Panc1 (cell line): ENCODE measurements around the gene ITGB5. TPM values are rescaled to one million over a fixed set of nuclear protein-coding genes. Genes with fewer than 3 reads are reported as not detected.

Experiments
- ATAC-seq: fragments of 200-7000 bp; cut with Tn5 transposase; 2 replicates; pipeline ENCODE4 v1.9.1; 2020; ENCODE audit warnings: mild to moderate bottlenecking, moderate library complexity
- BruUV-seq: library from RNA; stranded (reverse); fragments of 400-500 nt; replicated peaks from 2 replicates; lab custom pipeline; 2021; lab: Mats Ljungman, UMichigan
- CTCF ChIA-PET: fragments of 300-600 bp; sonication (Branson Sonifier 250); formaldehyde crosslinking; loops from one replicate; lab custom pipeline; 2022; ENCODE audit warnings: antibody characterized with exemption; lab: Charles Lee
- POLR2A ChIA-PET: fragments of 300-600 bp; sonication (Branson Sonifier 250); formaldehyde crosslinking; loops from one replicate; lab custom pipeline; 2022; ENCODE audit warnings: antibody characterized with exemption; lab: Charles Lee
- DNase-seq: peaks from one replicate; pipeline ENCODE4 v3.0.0-alpha.2; 2010; ENCODE audit warnings: low read depth, low spot score
- H3K27ac ChIP-seq: 2 replicates; pipeline ENCODE4 v1.5.1; 2011; ENCODE audit warnings: mild to moderate bottlenecking, low read length, inconsistent platforms
- H3K27me3 ChIP-seq: fragments of 200-500 bp; sonication (Bioruptor generic); 2 replicates; pipeline ENCODE4 v1.6.0; 2014; ENCODE audit warnings: low read length, inconsistent platforms; ENCODE audit not compliant: control insufficient read depth, insufficient read depth
- H3K36me3 ChIP-seq: fragments of 200-500 bp; sonication (Bioruptor generic); 2 replicates; pipeline ENCODE4 v1.5.1; 2014; ENCODE audit warnings: inconsistent platforms, mild to moderate bottlenecking, low read length, moderate library complexity; ENCODE audit not compliant: control insufficient read depth, insufficient read depth
- H3K4me1 ChIP-seq: 2 replicates; pipeline ENCODE4 v1.5.1; 2011; ENCODE audit warnings: inconsistent platforms, mild to moderate bottlenecking, low read length, moderate library complexity; ENCODE audit not compliant: control insufficient read depth, insufficient read depth
- H3K4me3 ChIP-seq, 2 experiments: 2 replicates each; pipeline ENCODE4 v1.5.1; 2011 to 2012; ENCODE audit warnings: low read depth in 2 of 2, low read length in 2 of 2, mild to moderate bottlenecking in 2 of 2, inconsistent platforms in 1 of 2, moderate library complexity in 1 of 2
- H3K9me3 ChIP-seq: fragments of 200-500 bp; sonication (Bioruptor generic); 2 replicates; pipeline ENCODE4 v1.5.1; 2014; ENCODE audit warnings: low read depth, mild to moderate bottlenecking, inconsistent platforms, low read length, moderate library complexity; ENCODE audit not compliant: control insufficient read depth, insufficient read depth
- POLR2AphosphoS5 ChIP-seq: IDR thresholded peaks from 2 replicates; pipeline ENCODE4 v1.6.1; 2012; ENCODE audit warnings: mild to moderate bottlenecking, low read depth, low read length, moderate library complexity
- SIN3A ChIP-seq: IDR thresholded peaks from 2 replicates; pipeline ENCODE4 v1.6.1; 2012; ENCODE audit warnings: low read depth, mild to moderate bottlenecking, low read length, moderate library complexity, borderline replicate concordance; ENCODE audit not compliant: insufficient read depth
- TCF7L2 ChIP-seq: IDR thresholded peaks from 2 replicates; pipeline ENCODE4 v1.6.1; 2011; ENCODE audit warnings: mild to moderate bottlenecking, low read depth, low read length, inconsistent platforms
- in situ Hi-C: cut with HindIII; loops from 2 replicates; pipeline ENCODE4 v1.10.0; 2016; ENCODE audit warnings: low sequenced_read_pairs, low pct_unique_long_range_greater_than_20kb
- intact Hi-C: fragments of 100-400 bp; cut with micrococcal nuclease; formaldehyde crosslinking; loops from one replicate; pipeline ENCODE4 v1.10.0; 2022; ENCODE audit not compliant: unreplicated experiment
- total RNA-seq: library from RNA; stranded (reverse); gene quantifications from one replicate; pipeline ENCODE4 v1.2.1, GENCODE V29; 2021; ENCODE audit not compliant: unreplicated experiment
- TF ChIP-seq, protein P1 (sequence below): fragments of 450-650 bp; IDR thresholded peaks from 2 replicates; pipeline ENCODE4 v1.5.1; 2017; ENCODE audit warnings: mild to moderate bottlenecking
- TF ChIP-seq, protein P2 (sequence below), 2 experiments: IDR thresholded peaks; 2 replicates each; pipeline ENCODE4 v1.6.1; 2011 to 2012; ENCODE audit warnings: low read depth in 2 of 2, control low read depth in 1 of 2, low read length in 1 of 2, mild to moderate bottlenecking in 1 of 2, moderate library complexity in 1 of 2; ENCODE audit not compliant: insufficient read depth in 1 of 2

The ITGB5 gene
- total RNA-seq, 1 experiment from 2014 or later: 446 TPM

DNA sequence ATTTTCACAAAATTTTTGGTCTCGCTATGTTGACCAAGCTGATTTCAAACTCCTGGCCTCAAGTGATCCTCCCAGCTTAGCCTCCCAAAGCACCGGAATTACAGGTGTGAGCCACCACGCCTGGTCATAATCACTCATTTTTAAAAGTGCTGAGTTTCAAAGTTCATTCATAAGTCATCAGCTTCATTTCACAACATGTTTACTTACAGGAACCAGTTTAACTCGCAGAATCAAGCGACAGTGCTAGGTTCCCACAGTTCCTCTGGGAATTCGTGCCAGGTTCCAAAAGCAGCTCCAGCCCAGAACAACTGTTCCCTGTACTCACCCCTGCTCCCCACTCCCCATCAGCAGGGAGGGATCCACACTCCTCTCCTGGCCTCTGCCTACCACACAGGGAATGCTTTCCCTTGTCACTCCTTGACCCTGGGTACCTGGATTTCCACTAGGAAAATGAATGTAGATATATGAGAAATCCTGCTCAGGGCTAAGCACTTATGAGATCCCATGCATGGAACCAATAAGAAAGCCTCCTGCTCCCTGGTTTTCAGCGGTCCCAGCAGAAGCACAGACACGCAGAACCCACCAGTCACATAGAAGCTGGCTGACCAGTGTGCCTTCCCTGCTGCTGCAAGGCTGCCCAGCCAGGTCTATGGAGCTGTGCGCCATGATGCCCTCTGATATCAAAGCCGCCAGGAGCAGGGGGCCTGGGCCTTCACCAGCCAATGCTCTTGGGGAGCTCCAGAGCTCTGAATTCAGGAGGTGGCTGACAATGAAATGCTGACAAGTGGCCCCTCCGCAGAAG lies 72.3 kb downstream of the ITGB5 start:
- Histone ChIP-seq H3K4me3 (no peak overlapping the region), H3K36me3 (peaks cover 17% of the 10 kb centered on the region), H3K9me3 (no peaks in the 10 kb centered on the region), H3K27me3 (no peaks in the 10 kb centered on the region), H3K27ac (no peak overlapping the region), H3K4me1 (peaks cover 10% of the 10 kb centered on the region)
- intact Hi-C loops (no loop called here), in situ Hi-C loops (no loop called here)
- TF ChIP-seq POLR2AphosphoS5 (no peak), SIN3A (no peak), TCF7L2 (no peak)
- TF ChIP-seq, protein P1, sequence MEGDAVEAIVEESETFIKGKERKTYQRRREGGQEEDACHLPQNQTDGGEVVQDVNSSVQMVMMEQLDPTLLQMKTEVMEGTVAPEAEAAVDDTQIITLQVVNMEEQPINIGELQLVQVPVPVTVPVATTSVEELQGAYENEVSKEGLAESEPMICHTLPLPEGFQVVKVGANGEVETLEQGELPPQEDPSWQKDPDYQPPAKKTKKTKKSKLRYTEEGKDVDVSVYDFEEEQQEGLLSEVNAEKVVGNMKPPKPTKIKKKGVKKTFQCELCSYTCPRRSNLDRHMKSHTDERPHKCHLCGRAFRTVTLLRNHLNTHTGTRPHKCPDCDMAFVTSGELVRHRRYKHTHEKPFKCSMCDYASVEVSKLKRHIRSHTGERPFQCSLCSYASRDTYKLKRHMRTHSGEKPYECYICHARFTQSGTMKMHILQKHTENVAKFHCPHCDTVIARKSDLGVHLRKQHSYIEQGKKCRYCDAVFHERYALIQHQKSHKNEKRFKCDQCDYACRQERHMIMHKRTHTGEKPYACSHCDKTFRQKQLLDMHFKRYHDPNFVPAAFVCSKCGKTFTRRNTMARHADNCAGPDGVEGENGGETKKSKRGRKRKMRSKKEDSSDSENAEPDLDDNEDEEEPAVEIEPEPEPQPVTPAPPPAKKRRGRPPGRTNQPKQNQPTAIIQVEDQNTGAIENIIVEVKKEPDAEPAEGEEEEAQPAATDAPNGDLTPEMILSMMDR: no peak
- TF ChIP-seq, protein P2, sequence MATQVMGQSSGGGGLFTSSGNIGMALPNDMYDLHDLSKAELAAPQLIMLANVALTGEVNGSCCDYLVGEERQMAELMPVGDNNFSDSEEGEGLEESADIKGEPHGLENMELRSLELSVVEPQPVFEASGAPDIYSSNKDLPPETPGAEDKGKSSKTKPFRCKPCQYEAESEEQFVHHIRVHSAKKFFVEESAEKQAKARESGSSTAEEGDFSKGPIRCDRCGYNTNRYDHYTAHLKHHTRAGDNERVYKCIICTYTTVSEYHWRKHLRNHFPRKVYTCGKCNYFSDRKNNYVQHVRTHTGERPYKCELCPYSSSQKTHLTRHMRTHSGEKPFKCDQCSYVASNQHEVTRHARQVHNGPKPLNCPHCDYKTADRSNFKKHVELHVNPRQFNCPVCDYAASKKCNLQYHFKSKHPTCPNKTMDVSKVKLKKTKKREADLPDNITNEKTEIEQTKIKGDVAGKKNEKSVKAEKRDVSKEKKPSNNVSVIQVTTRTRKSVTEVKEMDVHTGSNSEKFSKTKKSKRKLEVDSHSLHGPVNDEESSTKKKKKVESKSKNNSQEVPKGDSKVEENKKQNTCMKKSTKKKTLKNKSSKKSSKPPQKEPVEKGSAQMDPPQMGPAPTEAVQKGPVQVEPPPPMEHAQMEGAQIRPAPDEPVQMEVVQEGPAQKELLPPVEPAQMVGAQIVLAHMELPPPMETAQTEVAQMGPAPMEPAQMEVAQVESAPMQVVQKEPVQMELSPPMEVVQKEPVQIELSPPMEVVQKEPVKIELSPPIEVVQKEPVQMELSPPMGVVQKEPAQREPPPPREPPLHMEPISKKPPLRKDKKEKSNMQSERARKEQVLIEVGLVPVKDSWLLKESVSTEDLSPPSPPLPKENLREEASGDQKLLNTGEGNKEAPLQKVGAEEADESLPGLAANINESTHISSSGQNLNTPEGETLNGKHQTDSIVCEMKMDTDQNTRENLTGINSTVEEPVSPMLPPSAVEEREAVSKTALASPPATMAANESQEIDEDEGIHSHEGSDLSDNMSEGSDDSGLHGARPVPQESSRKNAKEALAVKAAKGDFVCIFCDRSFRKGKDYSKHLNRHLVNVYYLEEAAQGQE (IDR thresholded peaks at IDR 0.05; ENCODE audit: insufficient read depth in 1 of 2, low read depth in 2 of 2, low read length in 1 of 2): no peak
- no TSS peak for BruUV-seq
- CTCF ChIA-PET: no interaction called here
- POLR2A ChIA-PET: interaction anchor here (0.6 kb wide), 1 partner anchor 88 kb away, joined by 10 read pairs; no protein-coding TSS in a partner anchor
- DNase-seq (no peak), ATAC-seq (no peak)

DNA sequence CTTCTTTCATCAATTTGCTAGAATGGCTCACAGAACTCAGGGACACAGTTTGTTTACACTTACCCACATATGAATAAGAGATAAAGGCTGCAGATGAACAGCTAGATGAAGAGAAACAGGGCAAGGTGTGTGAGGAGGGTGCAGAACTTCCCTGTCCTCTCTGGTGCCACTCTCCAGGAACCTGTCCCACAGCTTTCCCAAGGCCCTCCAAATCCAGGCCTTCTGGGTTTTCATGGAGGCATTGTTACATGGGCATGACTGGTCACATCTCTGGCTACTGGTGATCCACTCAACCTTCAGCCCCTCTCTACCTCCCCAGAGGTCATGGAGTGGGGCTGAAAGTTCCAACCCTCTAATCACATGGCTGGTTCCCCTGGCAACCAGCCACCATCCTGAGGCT lies 73.6 kb downstream of the ITGB5 start:
- ATAC-seq (no peak), DNase-seq (no peak)
- in situ Hi-C loops: no loop called here
- H3K4me3 ChIP-seq: no peak overlapping the region
- no TSS peak for BruUV-seq
- ChIA-PET POLR2A (no interaction called here), CTCF (interaction anchor here (0.6 kb wide), 1 partner anchor 145 kb away, joined by 4 read pairs; no protein-coding TSS in a partner anchor)
- no peaks in the 10 kb centered on the region for H3K9me3 ChIP-seq
- peaks cover 15% of the 10 kb centered on the region for H3K36me3 ChIP-seq
- no peak overlapping the region for H3K27ac ChIP-seq
- H3K4me1 ChIP-seq: peaks cover 10% of the 10 kb centered on the region
- H3K27me3 ChIP-seq: no peaks in the 10 kb centered on the region
- TF ChIP-seq, protein P2 (IDR thresholded peaks at IDR 0.05; ENCODE audit: insufficient read depth in 1 of 2, low read depth in 2 of 2, low read length in 1 of 2): no peak
- TF ChIP-seq POLR2AphosphoS5 (no peak), TCF7L2 (no peak), SIN3A (no peak)
- TF ChIP-seq, protein P1: no peak
- intact Hi-C loops: no loop called here
